K562 (cell line): ENCODE data around the gene ODF4. TPM values are rescaled to one million over a fixed set of nuclear protein-coding genes. Genes with fewer than 3 reads are reported as not detected.

Experiments used
- CCNT2 ChIP-seq: IDR thresholded peaks from 2 replicates; pipeline ENCODE4 v1.6.1; 2011; ENCODE audit warnings: borderline replicate concordance, low read depth, mild to moderate bottlenecking, moderate library complexity, mixed read lengths, low read length; ENCODE audit not compliant: insufficient read length; ENCODE audit errors: extremely low read depth
- HDAC6 ChIP-seq: IDR thresholded peaks from 2 replicates; pipeline ENCODE4 v1.6.1; 2012; ENCODE audit warnings: low read depth, mild to moderate bottlenecking, control low read depth, inconsistent platforms, low read length, moderate library complexity
- JUND ChIP-seq, 2 experiments: IDR thresholded peaks; 2 replicates in 1 of 2; 3 replicates in 1 of 2; pipeline ENCODE4 v1.6.1; 2011; ENCODE audit warnings: borderline replicate concordance in 2 of 2, low read depth in 2 of 2, low read length in 2 of 2, improper control_type of control experiment in 1 of 2, missing biosample characterization in 1 of 2, missing genetic modification characterization in 1 of 2, missing genetic modification reagents in 1 of 2
- MECOM ChIP-seq: fragments of 250-450 bp; sonication (Bioruptor Pico); IDR thresholded peaks from 2 replicates; pipeline ENCODE4 v1.8.0; 2022; ENCODE audit warnings: inconsistent platforms
- RHOXF2B ChIP-seq: fragments of 250-450 bp; sonication (Bioruptor Pico); conservative IDR thresholded peaks from 2 replicates; pipeline ENCODE4 v1.5.1; 2021
- TEAD4 ChIP-seq, 2 experiments: sonication (generic) in 1 of 2; formaldehyde crosslinking in 1 of 2; IDR thresholded peaks; 2 replicates each; pipeline versions ENCODE4 v1.6.1 to v1.8.0; 2012 to 2022; ENCODE audit warnings: borderline replicate concordance in 1 of 2, inconsistent platforms in 1 of 2, low read length in 1 of 2, mild to moderate bottlenecking in 1 of 2, missing genetic modification reagents in 1 of 2
- ZFP1 ChIP-seq: fragments of 450-650 bp; formaldehyde crosslinking; IDR thresholded peaks from 2 replicates; pipeline ENCODE4 v1.4.0; 2020; ENCODE audit warnings: mild to moderate bottlenecking, mixed read lengths
- ZNF224 ChIP-seq: sonication (generic); formaldehyde crosslinking; IDR thresholded peaks from 2 replicates; pipeline ENCODE4 v1.8.0; 2022; ENCODE audit warnings: mild to moderate bottlenecking, missing genetic modification reagents
- ZNF253 ChIP-seq: fragments of 250-450 bp; sonication (Bioruptor Pico); conservative IDR thresholded peaks from 2 replicates; pipeline ENCODE4 v1.6.1; 2021; ENCODE audit warnings: mild to moderate bottlenecking
- ZNF717 ChIP-seq: fragments of 250-450 bp; sonication (Bioruptor Pico); IDR thresholded peaks from 2 replicates; pipeline ENCODE4 v1.5.0; 2021
- polyA plus RNA-seq, 8 experiments: library from polyadenylated mRNA; depleted of rRNA in 4 of 8; stranded (reverse) in 5 of 8; unstranded in 3 of 8; fragments of >200 nt; fragmentation: Nextera tagmentation in 2 of 8; fragmentation: Illumina TruSeq in 1 of 8; extraction: Ambion mirVana in 2 of 8; extraction: Trizol in 1 of 8; gene quantifications; 2 replicates each; pipeline versions ENCODE4 v1.2.1 to v1.2.3, GENCODE V29; 2011 to 2014; ENCODE audit warnings: inconsistent platforms in 1 of 8, missing spikeins in 1 of 8
- total RNA-seq, 7 experiments: library from RNA; depleted of rRNA in 6 of 7; stranded (reverse); fragments of >200 nt in 6 of 7; fragmentation: Illumina TruSeq in 2 of 7; extraction: Trizol in 2 of 7; gene quantifications; 2 replicates each; pipeline versions ENCODE4 v1.2.1 to v1.2.3, GENCODE V29; 2011 to 2021; ENCODE audit warnings: low replicate concordance in 1 of 7
- TF ChIP-seq, protein P1 (sequence below): sonication (generic); formaldehyde crosslinking; IDR thresholded peaks from 2 replicates; pipeline ENCODE4 v1.8.0; 2022; ENCODE audit warnings: missing genetic modification reagents, mild to moderate bottlenecking, moderate library complexity, borderline replicate concordance
- TF ChIP-seq, protein P2 (sequence below): fragments of 450-650 bp; IDR thresholded peaks from 2 replicates; pipeline ENCODE4 v1.6.1; 2018; ENCODE audit not compliant: partially characterized antibody
- TF ChIP-seq, protein P3 (sequence below): fragments of 450-650 bp; IDR thresholded peaks from 2 replicates; pipeline ENCODE4 v1.6.1; 2016
- TF ChIP-seq, protein P4 (sequence below): fragments of 450-650 bp; formaldehyde crosslinking; IDR thresholded peaks from 2 replicates; pipeline ENCODE4 v1.4.0; 2020; ENCODE audit warnings: mild to moderate bottlenecking, mixed read lengths
- TF ChIP-seq, protein P5 (sequence below): fragments of 150-350 bp; conservative IDR thresholded peaks from 2 replicates; pipeline ENCODE4 v1.6.1; 2014; ENCODE audit warnings: low read length
- TF ChIP-seq, protein P6 (sequence below): fragments of 450-650 bp; IDR thresholded peaks from 2 replicates; pipeline ENCODE4 v1.6.1; 2016; ENCODE audit warnings: low read depth, mild to moderate bottlenecking, moderate library complexity

The ODF4 gene
- total and polyA plus RNA-seq, 9 of the 15 experiments (the other 6 are each of a cell fraction or from before 2014, with no cell fraction given): not detected

DNA sequence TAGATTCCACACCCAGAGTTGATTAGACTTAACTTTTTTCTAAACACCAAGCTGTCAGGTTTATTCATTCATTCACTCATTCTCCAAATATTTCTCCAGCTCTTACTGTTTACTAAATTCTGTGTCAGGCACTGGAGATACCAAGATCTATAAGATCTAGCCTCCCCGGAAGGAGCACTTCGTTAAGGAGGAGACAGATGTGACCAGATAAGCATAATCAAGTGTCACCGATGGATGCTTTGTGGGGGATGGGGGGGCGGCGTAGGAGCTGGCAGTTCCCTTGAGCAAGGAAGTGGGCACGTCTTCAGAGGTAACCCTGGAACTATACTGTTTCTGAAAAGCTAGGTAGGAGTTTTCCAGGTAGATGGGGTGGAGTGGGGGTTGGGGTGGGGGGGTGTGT lies 47.2 kb downstream of the ODF4 start (continued):
- TF ChIP-seq, protein P1, sequence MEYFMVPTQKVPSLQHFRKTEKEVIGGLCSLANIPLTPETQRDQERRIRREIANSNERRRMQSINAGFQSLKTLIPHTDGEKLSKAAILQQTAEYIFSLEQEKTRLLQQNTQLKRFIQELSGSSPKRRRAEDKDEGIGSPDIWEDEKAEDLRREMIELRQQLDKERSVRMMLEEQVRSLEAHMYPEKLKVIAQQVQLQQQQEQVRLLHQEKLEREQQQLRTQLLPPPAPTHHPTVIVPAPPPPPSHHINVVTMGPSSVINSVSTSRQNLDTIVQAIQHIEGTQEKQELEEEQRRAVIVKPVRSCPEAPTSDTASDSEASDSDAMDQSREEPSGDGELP (CRISPR knock-in tag): no peak
- TF ChIP-seq, protein P2, sequence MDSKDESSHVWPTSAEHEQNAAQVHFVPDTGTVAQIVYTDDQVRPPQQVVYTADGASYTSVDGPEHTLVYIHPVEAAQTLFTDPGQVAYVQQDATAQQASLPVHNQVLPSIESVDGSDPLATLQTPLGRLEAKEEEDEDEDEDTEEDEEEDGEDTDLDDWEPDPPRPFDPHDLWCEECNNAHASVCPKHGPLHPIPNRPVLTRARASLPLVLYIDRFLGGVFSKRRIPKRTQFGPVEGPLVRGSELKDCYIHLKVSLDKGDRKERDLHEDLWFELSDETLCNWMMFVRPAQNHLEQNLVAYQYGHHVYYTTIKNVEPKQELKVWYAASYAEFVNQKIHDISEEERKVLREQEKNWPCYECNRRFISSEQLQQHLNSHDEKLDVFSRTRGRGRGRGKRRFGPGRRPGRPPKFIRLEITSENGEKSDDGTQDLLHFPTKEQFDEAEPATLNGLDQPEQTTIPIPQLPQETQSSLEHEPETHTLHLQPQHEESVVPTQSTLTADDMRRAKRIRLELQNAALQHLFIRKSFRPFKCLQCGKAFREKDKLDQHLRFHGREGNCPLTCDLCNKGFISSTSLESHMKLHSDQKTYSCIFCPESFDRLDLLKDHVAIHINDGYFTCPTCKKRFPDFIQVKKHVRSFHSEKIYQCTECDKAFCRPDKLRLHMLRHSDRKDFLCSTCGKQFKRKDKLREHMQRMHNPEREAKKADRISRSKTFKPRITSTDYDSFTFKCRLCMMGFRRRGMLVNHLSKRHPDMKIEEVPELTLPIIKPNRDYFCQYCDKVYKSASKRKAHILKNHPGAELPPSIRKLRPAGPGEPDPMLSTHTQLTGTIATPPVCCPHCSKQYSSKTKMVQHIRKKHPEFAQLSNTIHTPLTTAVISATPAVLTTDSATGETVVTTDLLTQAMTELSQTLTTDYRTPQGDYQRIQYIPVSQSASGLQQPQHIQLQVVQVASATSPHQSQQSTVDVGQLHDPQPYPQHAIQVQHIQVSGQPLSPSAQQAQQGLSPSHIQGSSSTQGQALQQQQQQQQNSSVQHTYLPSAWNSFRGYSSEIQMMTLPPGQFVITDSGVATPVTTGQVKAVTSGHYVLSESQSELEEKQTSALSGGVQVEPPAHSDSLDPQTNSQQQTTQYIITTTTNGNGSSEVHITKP: no peak
- peak; percentile 16; the same call in 1 of the 2 replicates for TF ChIP-seq MECOM
- no peak for TF ChIP-seq RHOXF2B (CRISPR knock-in tag)
- peak; percentile 73 for TF ChIP-seq TEAD4 (IDR thresholded peaks at IDR 0.05; ENCODE audit: low read length)
- TF ChIP-seq TEAD4 (CRISPR knock-in tag; IDR thresholded peaks at IDR 0.05; ENCODE audit: borderline replicate concordance): no peak
- no peak for TF ChIP-seq JUND (IDR thresholded peaks at IDR 0.05; ENCODE audit: borderline replicate concordance, low read depth, low read length)
- TF ChIP-seq JUND (tag; IDR thresholded peaks at IDR 0.05; ENCODE audit: borderline replicate concordance, low read depth, low read length): no peak; the same call in 2 of the 3 replicates
- TF ChIP-seq, protein P3, sequence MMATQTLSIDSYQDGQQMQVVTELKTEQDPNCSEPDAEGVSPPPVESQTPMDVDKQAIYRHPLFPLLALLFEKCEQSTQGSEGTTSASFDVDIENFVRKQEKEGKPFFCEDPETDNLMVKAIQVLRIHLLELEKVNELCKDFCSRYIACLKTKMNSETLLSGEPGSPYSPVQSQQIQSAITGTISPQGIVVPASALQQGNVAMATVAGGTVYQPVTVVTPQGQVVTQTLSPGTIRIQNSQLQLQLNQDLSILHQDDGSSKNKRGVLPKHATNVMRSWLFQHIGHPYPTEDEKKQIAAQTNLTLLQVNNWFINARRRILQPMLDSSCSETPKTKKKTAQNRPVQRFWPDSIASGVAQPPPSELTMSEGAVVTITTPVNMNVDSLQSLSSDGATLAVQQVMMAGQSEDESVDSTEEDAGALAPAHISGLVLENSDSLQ: peak; percentile 20; the same call in 1 of the 2 replicates
- TF ChIP-seq HDAC6: no peak
- TF ChIP-seq ZNF253 (CRISPR knock-in tag): no peak
- TF ChIP-seq, protein P4, sequence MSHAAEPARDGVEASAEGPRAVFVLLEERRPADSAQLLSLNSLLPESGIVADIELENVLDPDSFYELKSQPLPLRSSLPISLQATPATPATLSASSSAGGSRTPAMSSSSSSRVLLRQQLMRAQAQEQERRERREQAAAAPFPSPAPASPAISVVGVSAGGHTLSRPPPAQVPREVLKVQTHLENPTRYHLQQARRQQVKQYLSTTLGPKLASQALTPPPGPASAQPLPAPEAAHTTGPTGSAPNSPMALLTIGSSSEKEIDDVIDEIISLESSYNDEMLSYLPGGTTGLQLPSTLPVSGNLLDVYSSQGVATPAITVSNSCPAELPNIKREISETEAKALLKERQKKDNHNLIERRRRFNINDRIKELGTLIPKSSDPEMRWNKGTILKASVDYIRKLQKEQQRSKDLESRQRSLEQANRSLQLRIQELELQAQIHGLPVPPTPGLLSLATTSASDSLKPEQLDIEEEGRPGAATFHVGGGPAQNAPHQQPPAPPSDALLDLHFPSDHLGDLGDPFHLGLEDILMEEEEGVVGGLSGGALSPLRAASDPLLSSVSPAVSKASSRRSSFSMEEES: no peak
- TF ChIP-seq, protein P5, sequence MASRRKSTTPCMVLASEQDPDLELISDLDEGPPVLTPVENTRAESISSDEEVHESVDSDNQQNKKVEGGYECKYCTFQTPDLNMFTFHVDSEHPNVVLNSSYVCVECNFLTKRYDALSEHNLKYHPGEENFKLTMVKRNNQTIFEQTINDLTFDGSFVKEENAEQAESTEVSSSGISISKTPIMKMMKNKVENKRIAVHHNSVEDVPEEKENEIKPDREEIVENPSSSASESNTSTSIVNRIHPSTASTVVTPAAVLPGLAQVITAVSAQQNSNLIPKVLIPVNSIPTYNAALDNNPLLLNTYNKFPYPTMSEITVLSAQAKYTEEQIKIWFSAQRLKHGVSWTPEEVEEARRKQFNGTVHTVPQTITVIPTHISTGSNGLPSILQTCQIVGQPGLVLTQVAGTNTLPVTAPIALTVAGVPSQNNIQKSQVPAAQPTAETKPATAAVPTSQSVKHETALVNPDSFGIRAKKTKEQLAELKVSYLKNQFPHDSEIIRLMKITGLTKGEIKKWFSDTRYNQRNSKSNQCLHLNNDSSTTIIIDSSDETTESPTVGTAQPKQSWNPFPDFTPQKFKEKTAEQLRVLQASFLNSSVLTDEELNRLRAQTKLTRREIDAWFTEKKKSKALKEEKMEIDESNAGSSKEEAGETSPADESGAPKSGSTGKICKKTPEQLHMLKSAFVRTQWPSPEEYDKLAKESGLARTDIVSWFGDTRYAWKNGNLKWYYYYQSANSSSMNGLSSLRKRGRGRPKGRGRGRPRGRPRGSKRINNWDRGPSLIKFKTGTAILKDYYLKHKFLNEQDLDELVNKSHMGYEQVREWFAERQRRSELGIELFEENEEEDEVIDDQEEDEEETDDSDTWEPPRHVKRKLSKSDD: no peak
- no peak for TF ChIP-seq ZNF224 (CRISPR knock-in tag)
- TF ChIP-seq ZFP1: no peak
- peak; percentile 29 for TF ChIP-seq CCNT2
- TF ChIP-seq, protein P6, sequence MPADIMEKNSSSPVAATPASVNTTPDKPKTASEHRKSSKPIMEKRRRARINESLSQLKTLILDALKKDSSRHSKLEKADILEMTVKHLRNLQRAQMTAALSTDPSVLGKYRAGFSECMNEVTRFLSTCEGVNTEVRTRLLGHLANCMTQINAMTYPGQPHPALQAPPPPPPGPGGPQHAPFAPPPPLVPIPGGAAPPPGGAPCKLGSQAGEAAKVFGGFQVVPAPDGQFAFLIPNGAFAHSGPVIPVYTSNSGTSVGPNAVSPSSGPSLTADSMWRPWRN: peak; percentile 50; the same call in 1 of the 2 replicates
- no peak for TF ChIP-seq ZNF717
